Erythroblast (primary cell): Measurements from ENCODE around the gene ETF1.

Experiments used
- GATA1 ChIP-seq: IDR thresholded peaks from 2 replicates; pipeline ENCODE4 v1.6.1; 2011; ENCODE audit warnings: low read depth, mild to moderate bottlenecking, control low read depth, low read length, moderate library complexity
- POLR2A ChIP-seq: IDR thresholded peaks from 2 replicates; pipeline ENCODE4 v1.6.1; 2011; ENCODE audit warnings: mild to moderate bottlenecking, low read length

- TF ChIP-seq POLR2A, result no peak
- no peak for TF ChIP-seq GATA1
Observed at GRCh38 chr5:138467711-138468132, 75.3 kb downstream of the ETF1 start.
